Mesenchymal stem cell (in vitro differentiated cells and primary cell): ENCODE measurements around the gene SUPT16H.

Experiments
- DNase-seq: peaks from one replicate; pipeline ENCODE4 v3.0.0-alpha.2; 2013
- H2AFZ ChIP-seq: one replicate; pipeline ENCODE4 v1.6.1; 2013; ENCODE audit warnings: low read depth, mild to moderate bottlenecking, control low read depth, inconsistent platforms, low read length, moderate library complexity
- H2AK5ac ChIP-seq: 2 replicates; pipeline ENCODE4 v1.6.1; 2013; ENCODE audit warnings: low read length, moderate library complexity, mild to moderate bottlenecking, inconsistent platforms; ENCODE audit not compliant: severe bottlenecking
- H2BK120ac ChIP-seq: one replicate; pipeline ENCODE4 v1.6.1; 2013; ENCODE audit warnings: low read depth, mild to moderate bottlenecking, inconsistent platforms, low read length, moderate library complexity
- H2BK12ac ChIP-seq, 2 experiments: one replicate each; pipeline ENCODE4 v1.6.1; 2013; ENCODE audit warnings: inconsistent platforms in 2 of 2, low read length in 2 of 2, mild to moderate bottlenecking in 2 of 2, moderate library complexity in 2 of 2, control low read depth in 1 of 2
- H2BK15ac ChIP-seq: one replicate; pipeline ENCODE4 v1.6.1; 2013; ENCODE audit warnings: mild to moderate bottlenecking, low read depth, inconsistent platforms; ENCODE audit not compliant: poor library complexity, severe bottlenecking
- H2BK5ac ChIP-seq: 2 replicates; pipeline ENCODE4 v1.6.1; 2013; ENCODE audit warnings: low read depth, mild to moderate bottlenecking, low read length, control low read depth, inconsistent platforms; ENCODE audit not compliant: poor library complexity, severe bottlenecking
- H3K14ac ChIP-seq, 2 experiments: one replicate each; pipeline ENCODE4 v1.6.1; 2013; ENCODE audit warnings: inconsistent platforms in 2 of 2, low read length in 2 of 2, control low read depth in 1 of 2, mild to moderate bottlenecking in 1 of 2, moderate library complexity in 1 of 2
- H3K18ac ChIP-seq, 2 experiments: one replicate each; pipeline ENCODE4 v1.6.1; 2013; ENCODE audit warnings: inconsistent platforms in 2 of 2, low read length in 2 of 2, control low read depth in 1 of 2, low read depth in 1 of 2, mild to moderate bottlenecking in 1 of 2
- H3K23ac ChIP-seq, 2 experiments: one replicate each; pipeline ENCODE4 v1.6.1; 2013; ENCODE audit warnings: inconsistent platforms in 2 of 2, low read length in 2 of 2, mild to moderate bottlenecking in 2 of 2, moderate library complexity in 2 of 2, control low read depth in 1 of 2
- H3K27ac ChIP-seq: 2 replicates; pipeline ENCODE4 v1.5.1; 2013; ENCODE audit warnings: mild to moderate bottlenecking, moderate library complexity, low read length, control low read depth, inconsistent platforms; ENCODE audit not compliant: poor library complexity, severe bottlenecking
- H3K27me3 ChIP-seq, 2 experiments: 2 replicates each; pipeline versions ENCODE4 v1.6.1 to v1.7.0; 2013; ENCODE audit warnings: low read length in 2 of 2, mild to moderate bottlenecking in 2 of 2, moderate library complexity in 2 of 2, control low read depth in 1 of 2, inconsistent platforms in 1 of 2; ENCODE audit not compliant: control insufficient read depth in 1 of 2, insufficient read depth in 1 of 2
- H3K36me3 ChIP-seq, 2 experiments: 2 replicates each; pipeline versions ENCODE4 v1.6.1 to v1.7.0; 2013; ENCODE audit warnings: low read length in 2 of 2, control low read depth in 1 of 2, inconsistent platforms in 1 of 2, low read depth in 1 of 2, mild to moderate bottlenecking in 1 of 2; ENCODE audit not compliant: insufficient read depth in 2 of 2, control insufficient read depth in 1 of 2
- H3K4ac ChIP-seq, 2 experiments: one replicate each; pipeline ENCODE4 v1.6.1; 2013; ENCODE audit warnings: inconsistent platforms in 2 of 2, low read length in 2 of 2, mild to moderate bottlenecking in 2 of 2, moderate library complexity in 2 of 2, control low read depth in 1 of 2, low read depth in 1 of 2
- H3K4me1 ChIP-seq: 2 replicates; pipeline ENCODE4 v1.6.1; 2013; ENCODE audit warnings: low read depth, low read length, control low read depth; ENCODE audit not compliant: control insufficient read depth, insufficient read depth
- H3K4me2 ChIP-seq: 2 replicates; pipeline ENCODE4 v1.6.1; 2013; ENCODE audit warnings: low read length, mild to moderate bottlenecking, inconsistent platforms; ENCODE audit not compliant: poor library complexity, severe bottlenecking
- H3K4me3 ChIP-seq, 2 experiments: 2 replicates each; pipeline versions ENCODE4 v1.5.1 to v1.7.0; 2013; ENCODE audit warnings: low read length in 2 of 2, mild to moderate bottlenecking in 2 of 2, control low read depth in 1 of 2, low read depth in 1 of 2; ENCODE audit not compliant: insufficient read depth in 1 of 2
- H3K79me1 ChIP-seq: replicated peaks from 2 replicates; pipeline ENCODE4 v1.6.1; 2013; ENCODE audit warnings: mild to moderate bottlenecking, control low read depth, low read length, inconsistent platforms; ENCODE audit not compliant: poor library complexity, severe bottlenecking
- H3K9ac ChIP-seq: 2 replicates; pipeline ENCODE4 v1.7.0; 2013; ENCODE audit warnings: mild to moderate bottlenecking, low read length, moderate library complexity
- H3K9me3 ChIP-seq: 2 replicates; pipeline ENCODE4 v1.7.0; 2013; ENCODE audit warnings: mild to moderate bottlenecking, low read length; ENCODE audit not compliant: control insufficient read depth
- H4K8ac ChIP-seq: one replicate; pipeline ENCODE4 v1.6.1; 2013; ENCODE audit warnings: inconsistent platforms, mild to moderate bottlenecking, low read length, moderate library complexity
- H4K91ac ChIP-seq: one replicate; pipeline ENCODE4 v1.6.1; 2013; ENCODE audit warnings: mild to moderate bottlenecking, low read length, inconsistent platforms
- WGBS: methylation state at CpG from one replicate; pipeline ENCODE4 v1.1.7; 2013; ENCODE audit warnings: mixed read lengths; 5-methylcytosine and 5-hydroxymethylcytosine counted together

Gene SUPT16H

GRCh38 chr14:21369949-21370679 is 13.7 kb downstream of the SUPT16H start:
- no peak overlapping the region for H2BK120ac ChIP-seq
- no peak overlapping the region for H3K27ac ChIP-seq
- H3K4me1 ChIP-seq, result peaks cover 3% of the 10 kb centered on the region
- H3K27me3 ChIP-seq, result no peaks in the 10 kb centered on the region
- H3K18ac ChIP-seq, result no peak overlapping the region
- H3K23ac ChIP-seq, result no peak overlapping the region
- no peak overlapping the region for H2AFZ ChIP-seq
- WGBS, result 81% methylated on average over 4 of the region's 4 CpGs
- H3K4me3 ChIP-seq, result no peak overlapping the region
- H3K4me2 ChIP-seq, result no peak overlapping the region
- H3K9me3 ChIP-seq, result no peaks in the 10 kb centered on the region
- H3K14ac ChIP-seq, result no peak overlapping the region
- no peak overlapping the region for H4K8ac ChIP-seq
- no peak overlapping the region for H4K91ac ChIP-seq
- no peak overlapping the region for H2BK5ac ChIP-seq
- no peak overlapping the region for H2AK5ac ChIP-seq
- H3K9ac ChIP-seq, result no peak overlapping the region
- peaks cover 28 to 86% of the 10 kb centered on the region in 2 experiments for H3K36me3 ChIP-seq
- no peak for DNase-seq
- H3K4ac ChIP-seq, result no peak overlapping the region
- no peak overlapping the region for H2BK15ac ChIP-seq
- H2BK12ac ChIP-seq, result no peak overlapping the region
- H3K79me1 ChIP-seq, result peaks cover 19% of the 10 kb centered on the region

- no peaks in the 10 kb centered on the region for H3K9me3 ChIP-seq
- no peak overlapping the region for H4K8ac ChIP-seq
- H2BK12ac ChIP-seq, result no peak overlapping the region
- H2AK5ac ChIP-seq, result no peak overlapping the region
- H3K27ac ChIP-seq, result no peak overlapping the region
- no peak overlapping the region for H3K4me3 ChIP-seq
- no peak overlapping the region for H3K18ac ChIP-seq
- H3K9ac ChIP-seq, result no peak overlapping the region
- no peak for DNase-seq
- H4K91ac ChIP-seq, result no peak overlapping the region
- no peak overlapping the region for H3K4ac ChIP-seq
- no peak overlapping the region for H3K14ac ChIP-seq
- peaks cover 29 to 100% of the 10 kb centered on the region in 2 experiments for H3K36me3 ChIP-seq
- H3K4me2 ChIP-seq, result no peak overlapping the region
- no peak overlapping the region for H3K23ac ChIP-seq
- peaks cover 13% of the 10 kb centered on the region for H3K79me1 ChIP-seq
- no peak overlapping the region for H2BK15ac ChIP-seq
- H3K27me3 ChIP-seq, result no peaks in the 10 kb centered on the region
- H2BK120ac ChIP-seq, result no peak overlapping the region
- H2BK5ac ChIP-seq, result no peak overlapping the region
- peaks cover 3% of the 10 kb centered on the region for H3K4me1 ChIP-seq
- 97% methylated on average over 6 of the region's 6 CpGs for WGBS
- H2AFZ ChIP-seq, result no peak overlapping the region
Measured at GRCh38 chr14:21367582-21368144, 16.2 kb downstream of the SUPT16H start.

- Histone ChIP-seq H3K36me3 (peaks cover 45 to 96% of the 10 kb centered on the region in 2 experiments), H3K23ac (no peak overlapping the region), H2BK5ac (no peak overlapping the region), H3K14ac (no peak overlapping the region), H2BK120ac (no peak overlapping the region), H2AFZ (no peak overlapping the region), H2BK15ac (no peak overlapping the region), H3K9me3 (no peaks in the 10 kb centered on the region), H3K4ac (no peak overlapping the region), H2BK12ac (no peak overlapping the region), H3K27ac (no peak overlapping the region), H3K79me1 (peaks cover 15% of the 10 kb centered on the region), H3K9ac (no peak overlapping the region), H3K4me3 (no peak overlapping the region), H3K18ac (no peak overlapping the region), H4K8ac (no peak overlapping the region), H3K4me1 (no peaks in the 10 kb centered on the region), H3K27me3 (no peaks in the 10 kb centered on the region), H3K4me2 (no peak overlapping the region), H2AK5ac (no peak overlapping the region), H4K91ac (no peak overlapping the region)
- DNase-seq, result no peak
- WGBS, result 98% methylated on average over 4 of the region's 4 CpGs
Measured at GRCh38 chr14:21356511-21356910, 27.3 kb downstream of the SUPT16H start.

- no peak overlapping the region for H2AFZ ChIP-seq
Measured at GRCh38 chr14:21352587-21352986, 31.2 kb downstream of the SUPT16H start.

More at GRCh38 chr14:21352587-21352986, 31.2 kb downstream of the SUPT16H start:
- Histone ChIP-seq H3K23ac (no peak overlapping the region), H3K9ac (no peak overlapping the region), H3K27ac (no peak overlapping the region), H4K8ac (no peak overlapping the region), H2BK12ac (no peak overlapping the region), H3K4me2 (no peak overlapping the region), H3K36me3 (peaks cover 22 to 68% of the 10 kb centered on the region in 2 experiments), H2BK15ac (no peak overlapping the region), H3K9me3 (no peaks in the 10 kb centered on the region), H3K4me3 (no peak overlapping the region), H2BK5ac (no peak overlapping the region), H2BK120ac (no peak overlapping the region), H3K4ac (no peak overlapping the region), H3K27me3 (no peaks in the 10 kb centered on the region), H3K14ac (no peak overlapping the region), H3K18ac (no peak overlapping the region), H2AK5ac (no peak overlapping the region), H3K4me1 (no peaks in the 10 kb centered on the region), H4K91ac (no peak overlapping the region), H3K79me1 (peaks cover 7% of the 10 kb centered on the region)
- 100% methylated on average over 9 of the region's 9 CpGs for whole genome bisulfite sequencing
- DNase-seq, result no peak
